Tibial nerve (tissue), 4 donors: ENCODE data around the gene TLX1. TPM values are rescaled to one million over a fixed set of nuclear protein-coding genes. Genes with fewer than 3 reads are reported as not detected.

Source experiments
- total RNA-seq, 4 donors: library from RNA; depleted of rRNA; stranded (reverse); fragments of >200 nt; gene quantifications; one replicate each; pipeline ENCODE4 v1.1.0, GENCODE V29; 2016

Gene TLX1
- total RNA-seq, 4 donors from 2014 or later = not detected

Other genes starting within 250 kb of the TLX1 start
- 10 to 100 TPM; 25.7 to 37.7 (median 29.7) TPM for gene SLF2, start 218.3 kb upstream of the TLX1 start, total RNA-seq
- gene SEMA4G, start 161.8 kb upstream of the TLX1 start, total RNA-seq = 1 to 10 TPM; 3.1 to 9.2 (median 5.3) TPM
- 100 to 1,000 TPM in 2 of 4 donors, 10 to 100 TPM in 2; 64.1 to 146 (median 99.5) TPM for gene MRPL43, start 143.8 kb upstream of the TLX1 start, total RNA-seq
- gene TWNK, start 143.8 kb upstream of the TLX1 start, total RNA-seq = 10 to 100 TPM in 1 of 4 donors, 1 to 10 TPM in 3; 5.0 to 11.4 (median 6.6) TPM
- gene LZTS2, start 131.5 kb upstream of the TLX1 start, total RNA-seq = 100 to 1,000 TPM in 2 of 4 donors, 10 to 100 TPM in 2; 81.4 to 134 (median 98.7) TPM
- 1 to 10 TPM in 3 of 4 donors, under 1 TPM in 1; 0.84 to 2.4 (median 1.9) TPM for gene PDZD7, start 100.2 kb upstream of the TLX1 start, total RNA-seq
- 100 to 1,000 TPM in 2 of 4 donors, 10 to 100 TPM in 2; 77.4 to 181 (median 106) TPM for gene SFXN3, start 100.1 kb upstream of the TLX1 start, total RNA-seq
- gene KAZALD1, start 69.3 kb upstream of the TLX1 start, total RNA-seq = 10 to 100 TPM in 1 of 4 donors, 1 to 10 TPM in 3; 4.0 to 13.5 (median 8.4) TPM
- gene LBX1, start 98.2 kb downstream of the TLX1 start, total RNA-seq = under 1 TPM in 1 of 4 donors, not detected in 3; 0.60 TPM
- 10 to 100 TPM in 1 of 4 donors, 1 to 10 TPM in 3; 7.9 to 14.2 (median 8.8) TPM for gene BTRC, start 222.9 kb downstream of the TLX1 start, total RNA-seq